K562 (cell line): ENCODE measurements around the gene PAIP1.

Experiments used
- CCAR2 ChIP-seq: fragments of 200-400 bp; formaldehyde crosslinking; IDR thresholded peaks from 2 replicates; pipeline ENCODE4 v1.6.1; 2017; ENCODE audit warnings: mild to moderate bottlenecking, low read depth, low read length
- EP300 ChIP-seq: IDR thresholded peaks from 2 replicates; pipeline ENCODE4 v1.6.1; 2012; ENCODE audit warnings: low read length, improper control_type of control experiment
- ESRRA ChIP-seq: fragments of 450-650 bp; IDR thresholded peaks from 2 replicates; pipeline ENCODE4 v1.6.1; 2014; ENCODE audit warnings: low read depth, mild to moderate bottlenecking, moderate library complexity, borderline replicate concordance
- HDAC6 ChIP-seq: IDR thresholded peaks from 2 replicates; pipeline ENCODE4 v1.6.1; 2012; ENCODE audit warnings: low read depth, mild to moderate bottlenecking, control low read depth, inconsistent platforms, low read length, moderate library complexity
- NFRKB ChIP-seq: fragments of 450-650 bp; IDR thresholded peaks from 2 replicates; pipeline ENCODE4 v1.6.1; 2016; ENCODE audit warnings: low read depth
- RBM17 ChIP-seq: fragments of 200-400 bp; formaldehyde crosslinking; IDR thresholded peaks from 2 replicates; pipeline ENCODE4 v1.6.1; 2017; ENCODE audit warnings: low read depth, mild to moderate bottlenecking, low read length, borderline replicate concordance
- SMC3 ChIP-seq: conservative IDR thresholded peaks from 2 replicates; pipeline ENCODE4 v1.6.1; 2011; ENCODE audit warnings: low read depth, low read length, improper control_type of control experiment; ENCODE audit not compliant: insufficient read depth
- TCF7L2 ChIP-seq: fragments of 150-350 bp; IDR thresholded peaks from 2 replicates; pipeline ENCODE4 v1.6.1; 2016; ENCODE audit warnings: low read depth, mild to moderate bottlenecking, low read length, moderate library complexity
- ZNF239 ChIP-seq: fragments of 250-450 bp; sonication (Bioruptor Pico); IDR thresholded peaks from 2 replicates; pipeline ENCODE4 v1.4.0; 2020; ENCODE audit warnings: mild to moderate bottlenecking
- TF ChIP-seq, protein P1 (sequence below): fragments of 450-650 bp; IDR thresholded peaks from 2 replicates; pipeline ENCODE4 v1.6.1; 2016
- TF ChIP-seq, protein P2 (sequence below), 3 experiments: IDR thresholded peaks in 2 of 3; conservative IDR thresholded peaks in 1 of 3; 2 replicates each; pipeline ENCODE4 v1.5.1; 2011 to 2012; ENCODE audit warnings: low read length in 3 of 3, mild to moderate bottlenecking in 3 of 3, control low read depth in 2 of 3, improper control_type of control experiment in 1 of 3, inconsistent platforms in 1 of 3, low read depth in 1 of 3, mixed read lengths in 1 of 3, moderate library complexity in 1 of 3; ENCODE audit not compliant: insufficient read depth in 2 of 3
- TF ChIP-seq, protein P3 (sequence below): fragments of 200-600 bp; sonication (generic); IDR thresholded peaks from one replicate; pipeline ENCODE4 v1.6.1; 2012; ENCODE audit warnings: mild to moderate bottlenecking, low read depth, low read length, inconsistent platforms
- TF ChIP-seq, protein P4 (sequence below): fragments of 250-450 bp; sonication (Bioruptor Pico); IDR thresholded peaks from 2 replicates; pipeline ENCODE4 v1.8.0; 2021; ENCODE audit warnings: borderline replicate concordance, mild to moderate bottlenecking, moderate library complexity; ENCODE audit not compliant: poor library complexity, severe bottlenecking
- TF ChIP-seq, protein P5 (sequence below): sonication (generic); formaldehyde crosslinking; IDR thresholded peaks from 2 replicates; pipeline ENCODE4 v1.8.1; 2022; ENCODE audit warnings: missing genetic modification reagents

DNA sequence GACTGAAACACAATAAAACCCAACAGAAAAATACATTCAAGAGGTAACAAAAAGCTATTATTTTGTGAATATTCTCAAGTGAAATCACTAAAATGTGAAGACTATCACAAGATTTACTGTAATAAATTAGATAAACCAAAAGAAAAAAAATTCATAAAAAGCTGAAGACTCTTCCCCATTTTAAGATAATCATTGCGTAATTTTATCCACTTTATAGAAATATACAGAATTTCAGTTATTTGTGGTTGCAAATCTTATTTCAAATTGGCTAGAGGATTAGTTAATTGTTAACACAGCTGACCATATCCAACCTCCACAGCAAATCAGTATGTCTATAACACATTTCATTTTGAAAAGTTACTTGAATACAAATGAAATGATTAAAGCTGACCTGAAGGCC is 65.6 kb downstream of the PAIP1 start:
- TF ChIP-seq, protein P1, sequence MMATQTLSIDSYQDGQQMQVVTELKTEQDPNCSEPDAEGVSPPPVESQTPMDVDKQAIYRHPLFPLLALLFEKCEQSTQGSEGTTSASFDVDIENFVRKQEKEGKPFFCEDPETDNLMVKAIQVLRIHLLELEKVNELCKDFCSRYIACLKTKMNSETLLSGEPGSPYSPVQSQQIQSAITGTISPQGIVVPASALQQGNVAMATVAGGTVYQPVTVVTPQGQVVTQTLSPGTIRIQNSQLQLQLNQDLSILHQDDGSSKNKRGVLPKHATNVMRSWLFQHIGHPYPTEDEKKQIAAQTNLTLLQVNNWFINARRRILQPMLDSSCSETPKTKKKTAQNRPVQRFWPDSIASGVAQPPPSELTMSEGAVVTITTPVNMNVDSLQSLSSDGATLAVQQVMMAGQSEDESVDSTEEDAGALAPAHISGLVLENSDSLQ = no peak
- TF ChIP-seq, protein P2, sequence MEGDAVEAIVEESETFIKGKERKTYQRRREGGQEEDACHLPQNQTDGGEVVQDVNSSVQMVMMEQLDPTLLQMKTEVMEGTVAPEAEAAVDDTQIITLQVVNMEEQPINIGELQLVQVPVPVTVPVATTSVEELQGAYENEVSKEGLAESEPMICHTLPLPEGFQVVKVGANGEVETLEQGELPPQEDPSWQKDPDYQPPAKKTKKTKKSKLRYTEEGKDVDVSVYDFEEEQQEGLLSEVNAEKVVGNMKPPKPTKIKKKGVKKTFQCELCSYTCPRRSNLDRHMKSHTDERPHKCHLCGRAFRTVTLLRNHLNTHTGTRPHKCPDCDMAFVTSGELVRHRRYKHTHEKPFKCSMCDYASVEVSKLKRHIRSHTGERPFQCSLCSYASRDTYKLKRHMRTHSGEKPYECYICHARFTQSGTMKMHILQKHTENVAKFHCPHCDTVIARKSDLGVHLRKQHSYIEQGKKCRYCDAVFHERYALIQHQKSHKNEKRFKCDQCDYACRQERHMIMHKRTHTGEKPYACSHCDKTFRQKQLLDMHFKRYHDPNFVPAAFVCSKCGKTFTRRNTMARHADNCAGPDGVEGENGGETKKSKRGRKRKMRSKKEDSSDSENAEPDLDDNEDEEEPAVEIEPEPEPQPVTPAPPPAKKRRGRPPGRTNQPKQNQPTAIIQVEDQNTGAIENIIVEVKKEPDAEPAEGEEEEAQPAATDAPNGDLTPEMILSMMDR (IDR thresholded peaks at IDR 0.05 in 2 of 3, conservative IDR thresholded peaks at IDR 0.05 in 1 of 3; ENCODE audit: insufficient read depth in 2 of 3, low read depth in 1 of 3, low read length in 3 of 3) = no peak
- TF ChIP-seq HDAC6 (no peak), EP300 (no peak), CCAR2 (no peak), RBM17 (no peak), ESRRA (no peak), NFRKB (no peak), TCF7L2 (no peak), ZNF239 (CRISPR knock-in tag) (no peak), SMC3 (no peak)
- TF ChIP-seq, protein P3, sequence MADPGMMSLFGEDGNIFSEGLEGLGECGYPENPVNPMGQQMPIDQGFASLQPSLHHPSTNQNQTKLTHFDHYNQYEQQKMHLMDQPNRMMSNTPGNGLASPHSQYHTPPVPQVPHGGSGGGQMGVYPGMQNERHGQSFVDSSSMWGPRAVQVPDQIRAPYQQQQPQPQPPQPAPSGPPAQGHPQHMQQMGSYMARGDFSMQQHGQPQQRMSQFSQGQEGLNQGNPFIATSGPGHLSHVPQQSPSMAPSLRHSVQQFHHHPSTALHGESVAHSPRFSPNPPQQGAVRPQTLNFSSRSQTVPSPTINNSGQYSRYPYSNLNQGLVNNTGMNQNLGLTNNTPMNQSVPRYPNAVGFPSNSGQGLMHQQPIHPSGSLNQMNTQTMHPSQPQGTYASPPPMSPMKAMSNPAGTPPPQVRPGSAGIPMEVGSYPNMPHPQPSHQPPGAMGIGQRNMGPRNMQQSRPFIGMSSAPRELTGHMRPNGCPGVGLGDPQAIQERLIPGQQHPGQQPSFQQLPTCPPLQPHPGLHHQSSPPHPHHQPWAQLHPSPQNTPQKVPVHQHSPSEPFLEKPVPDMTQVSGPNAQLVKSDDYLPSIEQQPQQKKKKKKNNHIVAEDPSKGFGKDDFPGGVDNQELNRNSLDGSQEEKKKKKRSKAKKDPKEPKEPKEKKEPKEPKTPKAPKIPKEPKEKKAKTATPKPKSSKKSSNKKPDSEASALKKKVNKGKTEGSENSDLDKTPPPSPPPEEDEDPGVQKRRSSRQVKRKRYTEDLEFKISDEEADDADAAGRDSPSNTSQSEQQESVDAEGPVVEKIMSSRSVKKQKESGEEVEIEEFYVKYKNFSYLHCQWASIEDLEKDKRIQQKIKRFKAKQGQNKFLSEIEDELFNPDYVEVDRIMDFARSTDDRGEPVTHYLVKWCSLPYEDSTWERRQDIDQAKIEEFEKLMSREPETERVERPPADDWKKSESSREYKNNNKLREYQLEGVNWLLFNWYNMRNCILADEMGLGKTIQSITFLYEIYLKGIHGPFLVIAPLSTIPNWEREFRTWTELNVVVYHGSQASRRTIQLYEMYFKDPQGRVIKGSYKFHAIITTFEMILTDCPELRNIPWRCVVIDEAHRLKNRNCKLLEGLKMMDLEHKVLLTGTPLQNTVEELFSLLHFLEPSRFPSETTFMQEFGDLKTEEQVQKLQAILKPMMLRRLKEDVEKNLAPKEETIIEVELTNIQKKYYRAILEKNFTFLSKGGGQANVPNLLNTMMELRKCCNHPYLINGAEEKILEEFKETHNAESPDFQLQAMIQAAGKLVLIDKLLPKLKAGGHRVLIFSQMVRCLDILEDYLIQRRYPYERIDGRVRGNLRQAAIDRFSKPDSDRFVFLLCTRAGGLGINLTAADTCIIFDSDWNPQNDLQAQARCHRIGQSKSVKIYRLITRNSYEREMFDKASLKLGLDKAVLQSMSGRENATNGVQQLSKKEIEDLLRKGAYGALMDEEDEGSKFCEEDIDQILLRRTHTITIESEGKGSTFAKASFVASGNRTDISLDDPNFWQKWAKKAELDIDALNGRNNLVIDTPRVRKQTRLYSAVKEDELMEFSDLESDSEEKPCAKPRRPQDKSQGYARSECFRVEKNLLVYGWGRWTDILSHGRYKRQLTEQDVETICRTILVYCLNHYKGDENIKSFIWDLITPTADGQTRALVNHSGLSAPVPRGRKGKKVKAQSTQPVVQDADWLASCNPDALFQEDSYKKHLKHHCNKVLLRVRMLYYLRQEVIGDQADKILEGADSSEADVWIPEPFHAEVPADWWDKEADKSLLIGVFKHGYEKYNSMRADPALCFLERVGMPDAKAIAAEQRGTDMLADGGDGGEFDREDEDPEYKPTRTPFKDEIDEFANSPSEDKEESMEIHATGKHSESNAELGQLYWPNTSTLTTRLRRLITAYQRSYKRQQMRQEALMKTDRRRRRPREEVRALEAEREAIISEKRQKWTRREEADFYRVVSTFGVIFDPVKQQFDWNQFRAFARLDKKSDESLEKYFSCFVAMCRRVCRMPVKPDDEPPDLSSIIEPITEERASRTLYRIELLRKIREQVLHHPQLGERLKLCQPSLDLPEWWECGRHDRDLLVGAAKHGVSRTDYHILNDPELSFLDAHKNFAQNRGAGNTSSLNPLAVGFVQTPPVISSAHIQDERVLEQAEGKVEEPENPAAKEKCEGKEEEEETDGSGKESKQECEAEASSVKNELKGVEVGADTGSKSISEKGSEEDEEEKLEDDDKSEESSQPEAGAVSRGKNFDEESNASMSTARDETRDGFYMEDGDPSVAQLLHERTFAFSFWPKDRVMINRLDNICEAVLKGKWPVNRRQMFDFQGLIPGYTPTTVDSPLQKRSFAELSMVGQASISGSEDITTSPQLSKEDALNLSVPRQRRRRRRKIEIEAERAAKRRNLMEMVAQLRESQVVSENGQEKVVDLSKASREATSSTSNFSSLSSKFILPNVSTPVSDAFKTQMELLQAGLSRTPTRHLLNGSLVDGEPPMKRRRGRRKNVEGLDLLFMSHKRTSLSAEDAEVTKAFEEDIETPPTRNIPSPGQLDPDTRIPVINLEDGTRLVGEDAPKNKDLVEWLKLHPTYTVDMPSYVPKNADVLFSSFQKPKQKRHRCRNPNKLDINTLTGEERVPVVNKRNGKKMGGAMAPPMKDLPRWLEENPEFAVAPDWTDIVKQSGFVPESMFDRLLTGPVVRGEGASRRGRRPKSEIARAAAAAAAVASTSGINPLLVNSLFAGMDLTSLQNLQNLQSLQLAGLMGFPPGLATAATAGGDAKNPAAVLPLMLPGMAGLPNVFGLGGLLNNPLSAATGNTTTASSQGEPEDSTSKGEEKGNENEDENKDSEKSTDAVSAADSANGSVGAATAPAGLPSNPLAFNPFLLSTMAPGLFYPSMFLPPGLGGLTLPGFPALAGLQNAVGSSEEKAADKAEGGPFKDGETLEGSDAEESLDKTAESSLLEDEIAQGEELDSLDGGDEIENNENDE = no peak
- TF ChIP-seq, protein P4, sequence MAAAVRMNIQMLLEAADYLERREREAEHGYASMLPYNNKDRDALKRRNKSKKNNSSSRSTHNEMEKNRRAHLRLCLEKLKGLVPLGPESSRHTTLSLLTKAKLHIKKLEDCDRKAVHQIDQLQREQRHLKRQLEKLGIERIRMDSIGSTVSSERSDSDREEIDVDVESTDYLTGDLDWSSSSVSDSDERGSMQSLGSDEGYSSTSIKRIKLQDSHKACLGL (CRISPR knock-in tag) = no peak
- TF ChIP-seq, protein P5, sequence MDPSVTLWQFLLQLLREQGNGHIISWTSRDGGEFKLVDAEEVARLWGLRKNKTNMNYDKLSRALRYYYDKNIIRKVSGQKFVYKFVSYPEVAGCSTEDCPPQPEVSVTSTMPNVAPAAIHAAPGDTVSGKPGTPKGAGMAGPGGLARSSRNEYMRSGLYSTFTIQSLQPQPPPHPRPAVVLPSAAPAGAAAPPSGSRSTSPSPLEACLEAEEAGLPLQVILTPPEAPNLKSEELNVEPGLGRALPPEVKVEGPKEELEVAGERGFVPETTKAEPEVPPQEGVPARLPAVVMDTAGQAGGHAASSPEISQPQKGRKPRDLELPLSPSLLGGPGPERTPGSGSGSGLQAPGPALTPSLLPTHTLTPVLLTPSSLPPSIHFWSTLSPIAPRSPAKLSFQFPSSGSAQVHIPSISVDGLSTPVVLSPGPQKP = no peak
